Activated CD4-positive, CD25-positive, alpha-beta regulatory T cell treated with anti-CD3 and anti-CD28 coated beads, Interleukin-2, amount 50 U/mL, for 24 hours (primary cell): ENCODE results near the gene CDCP2.

Experiments
- ATAC-seq, 2 donors: fragments of 150-1000 bp; cut with Tn5 transposase; one replicate each; pipeline ENCODE4 v1.10.0; 2021; ENCODE audit warnings: mild to moderate bottlenecking in 1 of 2, moderate library complexity in 1 of 2

CDCP2 gene

DNA sequence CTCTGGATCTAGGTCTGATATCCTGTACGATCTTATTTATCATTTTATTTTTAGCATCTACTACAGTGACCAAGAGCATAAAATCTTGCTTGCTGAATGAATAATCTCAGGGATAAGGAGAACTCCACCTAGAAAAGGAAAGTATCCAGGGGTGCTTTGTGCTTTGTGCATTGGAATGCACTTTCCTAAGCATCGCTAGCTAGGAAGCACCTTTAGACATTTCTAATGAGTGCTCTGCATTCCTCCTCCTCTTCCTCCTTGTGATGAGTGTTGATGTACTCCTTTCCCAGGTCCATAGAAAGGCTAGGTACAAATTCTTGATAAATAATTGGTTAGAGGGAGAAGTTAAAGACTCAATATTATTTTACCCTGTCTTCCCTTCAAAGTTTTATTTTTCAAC, 68.0 kb downstream of the CDCP2 start:
- no peak for ATAC-seq
